ENCODE data around the gene TDRD15. TPM values are rescaled to one million over a fixed set of nuclear protein-coding genes. Genes with fewer than 3 reads are reported as not detected.

Gene TDRD15
- total and polyA plus RNA-seq, 2 of the 13 experiments (the other 11 are each of a cell fraction or from before 2014, with no cell fraction given) = 0.12 to 0.29 TPM

GRCh38 chr2:21131861-21132260, 8.1 kb downstream of the TDRD15 start:
- in situ Hi-C loops (cut with HindIII; ENCODE audit: extremely low pct_ligation_motif_present, low pct_unique_long_range_greater_than_20kb) = no loop called here
- ChIA-PET POLR2A (no interaction called here), CTCF (ENCODE audit: low intra/inter-chr PET ratio, low total read pairs) (no interaction called here)
- Histone ChIP-seq H3K27ac (ENCODE audit: extremely low read length, insufficient read depth, low read length) (no peak overlapping the region), H3K4me2 (ENCODE audit: low read depth, low read length) (no peak overlapping the region), H3K9me3 (ENCODE audit: low read length) (no peaks in the 10 kb centered on the region), H3K27me3 (ENCODE audit: control insufficient read depth in 1 of 2, insufficient read depth in 2 of 2, low read length in 2 of 2) (no peaks in the 10 kb centered on the region; a peak in 1 of 5 replicates), H3K36me3 (replicated peaks in 1 of 2; ENCODE audit: control insufficient read depth in 1 of 2, insufficient read depth in 2 of 2, low read length in 2 of 2) (no peaks in the 10 kb centered on the region), H3K79me2 (ENCODE audit: insufficient read depth, low read length) (no peaks in the 10 kb centered on the region), H2AFZ (ENCODE audit: low read length) (no peak overlapping the region), H4K20me1 (ENCODE audit: insufficient read depth, low read length) (no peaks in the 10 kb centered on the region), H3K4me1 (ENCODE audit: insufficient read depth, low read length) (peaks cover 2% of the 10 kb centered on the region), H3K4me3 (replicated peaks in 1 of 3; ENCODE audit: insufficient read depth in 1 of 3, low read depth in 2 of 3, low read length in 3 of 3) (no peak overlapping the region), H3K9ac (ENCODE audit: insufficient read depth, low read depth, low read length) (no peak overlapping the region)
- WGBS (ENCODE audit: low lambda C conversion rate) = 48% methylated on average over 5 of the region's 5 CpGs
- intact Hi-C loops (cut with micrococcal nuclease; ENCODE audit: unreplicated experiment) = no loop called here
- no TSS peak for BruUV-seq (replicated peaks)
- FAIRE-seq (no peak), DNase-seq (ENCODE audit: low spot score) (no peak), ATAC-seq (no peak)
- no peak for TF ChIP-seq BATF2 (CRISPR knock-in tag; IDR thresholded peaks at IDR 0.05)

DNA sequence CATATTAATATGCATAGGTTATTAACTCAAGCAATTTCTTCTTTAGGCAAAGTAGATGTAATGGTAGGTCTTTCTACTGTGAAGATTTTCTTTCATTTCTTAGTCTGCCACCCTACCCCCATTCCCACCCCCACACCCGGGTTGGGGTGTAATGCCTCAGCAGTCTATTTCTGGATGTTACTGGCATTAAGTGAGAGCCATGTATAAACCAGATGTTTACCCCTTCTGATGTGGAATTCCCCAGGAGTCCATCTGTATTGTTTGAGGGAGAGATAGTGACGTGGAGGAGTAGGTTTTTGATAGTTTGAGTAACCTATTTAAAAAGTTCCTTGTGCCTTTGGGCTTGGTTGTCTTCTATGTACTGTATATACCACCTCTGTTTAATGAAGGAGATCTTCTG, 11.8 kb downstream of the TDRD15 start:
- no peak for ATAC-seq
- no peaks in the 10 kb centered on the region for H3K4me1 ChIP-seq (ENCODE audit: insufficient read depth, low read length)
- FAIRE-seq = no peak
- H3K36me3 ChIP-seq (replicated peaks in 1 of 2; ENCODE audit: control insufficient read depth in 1 of 2, insufficient read depth in 2 of 2, low read length in 2 of 2) = no peaks in the 10 kb centered on the region
- no peak overlapping the region for H3K27ac ChIP-seq (ENCODE audit: extremely low read length, insufficient read depth, low read length)
- no peaks in the 10 kb centered on the region for H3K79me2 ChIP-seq (ENCODE audit: insufficient read depth, low read length)
- no peak overlapping the region for H2AFZ ChIP-seq (ENCODE audit: low read length)
- no peak overlapping the region for H3K9ac ChIP-seq (ENCODE audit: insufficient read depth, low read depth, low read length)
- H4K20me1 ChIP-seq (ENCODE audit: insufficient read depth, low read length) = no peaks in the 10 kb centered on the region
- BruUV-seq (replicated peaks) = no TSS peak
- POLR2A ChIA-PET = no interaction called here
- H3K4me2 ChIP-seq (ENCODE audit: low read depth, low read length) = no peak overlapping the region
- no peak for DNase-seq (ENCODE audit: low spot score)
- in situ Hi-C loops (cut with HindIII; ENCODE audit: extremely low pct_ligation_motif_present, low pct_unique_long_range_greater_than_20kb) = no loop called here
- intact Hi-C loops (cut with micrococcal nuclease; ENCODE audit: unreplicated experiment) = no loop called here
- no peaks in the 10 kb centered on the region; a peak in 1 of 5 replicates for H3K27me3 ChIP-seq (ENCODE audit: control insufficient read depth in 1 of 2, insufficient read depth in 2 of 2, low read length in 2 of 2)
- WGBS (ENCODE audit: low lambda C conversion rate) = 20% methylated on average over 2 of the region's 2 CpGs
- CTCF ChIA-PET (ENCODE audit: low intra/inter-chr PET ratio, low total read pairs) = no interaction called here
- H3K9me3 ChIP-seq (ENCODE audit: low read length) = no peaks in the 10 kb centered on the region
- H3K4me3 ChIP-seq (replicated peaks in 1 of 3; ENCODE audit: insufficient read depth in 1 of 3, low read depth in 2 of 3, low read length in 3 of 3) = no peak overlapping the region
- TF ChIP-seq CENPBD1 (CRISPR knock-in tag; IDR thresholded peaks at IDR 0.05; ENCODE audit: borderline replicate concordance, low read depth) = no peak
- TF ChIP-seq ZNF407 (CRISPR knock-in tag; IDR thresholded peaks at IDR 0.05; ENCODE audit: not compliant biosample characterization) = no peak
- no peak for TF ChIP-seq AGO2 (optimal IDR thresholded peaks at IDR 0.05; ENCODE audit: low read depth, low read length)
- no peak for TF ChIP-seq SETDB1 (CRISPR knock-in tag; IDR thresholded peaks at IDR 0.05; ENCODE audit: borderline replicate concordance)
- TF ChIP-seq ARNT2 (CRISPR knock-in tag; IDR thresholded peaks at IDR 0.05; ENCODE audit: low read depth) = no peak
- TF ChIP-seq FOXA3 (CRISPR knock-in tag; IDR thresholded peaks at IDR 0.05) = no peak
- no peak for TF ChIP-seq RNF2 (conservative IDR thresholded peaks at IDR 0.05; ENCODE audit: low read depth)

Data from HepG2 (cell line).